IPS DF 6.9 (cell line): ENCODE results near the gene TCEAL8.
"Not testable (repeated sequence)": the region's sequence is repeated elsewhere in the genome, so short reads cannot be mapped to it uniquely, and the experiment has no call there.

ENCODE experiments used
- DNase-seq: peaks from one replicate; pipeline ENCODE4 v3.0.0-alpha.2; 2013; ENCODE audit warnings: low read depth, low spot score
- H3K27ac ChIP-seq: one replicate; pipeline ENCODE4 v1.5.1; 2013; ENCODE audit warnings: low read length, control low read depth
- H3K27me3 ChIP-seq: 2 replicates; pipeline ENCODE4 v1.6.1; 2013; ENCODE audit warnings: mild to moderate bottlenecking, low read length; ENCODE audit not compliant: control insufficient read depth, insufficient read depth
- H3K36me3 ChIP-seq: 2 replicates; pipeline ENCODE4 v1.6.1; 2013; ENCODE audit warnings: low read length; ENCODE audit not compliant: control insufficient read depth, insufficient read depth
- H3K4me1 ChIP-seq: 2 replicates; pipeline ENCODE4 v1.6.1; 2013; ENCODE audit warnings: low read length; ENCODE audit not compliant: control insufficient read depth, insufficient read depth
- H3K4me3 ChIP-seq: 2 replicates; pipeline ENCODE4 v1.5.1; 2013; ENCODE audit warnings: mild to moderate bottlenecking, low read length
- H3K9me3 ChIP-seq: 2 replicates; pipeline ENCODE4 v1.6.1; 2013; ENCODE audit warnings: low read length, inconsistent platforms; ENCODE audit not compliant: control insufficient read depth, insufficient read depth
- WGBS: extraction: QIAGEN DNeasy Blood & Tissue Kit; methylation state at CpG from one replicate; pipeline ENCODE4 v1.1.7; 2013; ENCODE audit warnings: mixed read lengths, missing lambda C conversion rate; ENCODE audit not compliant: insufficient read length, insufficient coverage; 5-methylcytosine and 5-hydroxymethylcytosine counted together

TCEAL8 gene

DNA sequence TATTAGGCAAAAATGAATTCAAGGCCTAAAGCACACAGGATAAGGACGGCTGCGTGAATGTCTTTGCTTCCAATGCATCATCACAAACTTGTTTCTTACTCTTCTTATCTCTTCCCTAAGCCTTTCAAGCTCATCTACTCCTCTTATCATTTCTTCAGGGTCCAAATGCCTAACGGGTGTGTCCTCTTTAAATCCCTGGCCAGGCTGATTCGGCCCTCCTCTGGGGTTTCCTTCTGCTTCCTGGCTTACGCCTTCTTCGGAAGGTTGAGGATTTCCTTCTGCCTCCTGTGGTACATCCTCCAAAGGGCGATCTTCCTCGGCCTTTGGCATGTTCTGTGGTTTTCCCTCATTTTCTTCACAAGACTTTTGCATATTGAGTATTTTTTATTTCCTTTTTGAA is 1.3 kb downstream of the TCEAL8 start:
- no peak for DNase-seq
- peaks cover 5% of the 10 kb centered on the region; the same call in 1 of the 2 replicates for H3K36me3 ChIP-seq
- peak overlapping the region; percentile 85; the same call in 1 of the 2 replicates for H3K4me3 ChIP-seq
- H3K27ac ChIP-seq: no peak overlapping the region
- H3K4me1 ChIP-seq: no peaks in the 10 kb centered on the region; the same call in 1 of the 2 replicates
- H3K27me3 ChIP-seq: no peaks in the 10 kb centered on the region
- WGBS: no CpG with 5 or more reads among the region's 8 CpGs
- no peaks in the 10 kb centered on the region for H3K9me3 ChIP-seq

DNA sequence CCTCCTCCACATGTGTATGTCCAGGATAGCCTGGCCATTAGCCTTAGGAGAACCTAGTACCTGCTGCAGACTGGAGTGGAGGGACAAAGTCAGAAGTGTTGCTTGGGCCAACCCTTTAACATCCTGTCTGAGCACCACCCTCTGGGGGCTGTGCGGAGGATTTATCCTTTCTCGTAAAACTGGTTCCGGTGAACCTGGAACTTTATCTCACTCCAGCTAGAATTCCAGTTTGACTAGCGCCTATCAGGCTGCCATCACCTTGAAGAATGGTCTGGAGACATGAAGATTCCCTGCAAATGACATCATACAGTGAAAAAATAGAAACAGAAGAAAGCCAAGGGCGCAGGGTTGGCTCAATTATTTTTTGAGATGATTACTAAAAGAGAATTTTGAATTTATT is 4.0 kb downstream of the TCEAL8 start:
- Histone ChIP-seq H3K27ac (no peak overlapping the region), H3K9me3 (no peaks in the 10 kb centered on the region), H3K4me3 (no peak overlapping the region), H3K36me3 (peaks cover 5% of the 10 kb centered on the region; the same call in 1 of the 2 replicates), H3K4me1 (no peaks in the 10 kb centered on the region; the same call in 1 of the 2 replicates), H3K27me3 (no peaks in the 10 kb centered on the region)
- WGBS: no CpG with 5 or more reads among the region's 5 CpGs
- no peak for DNase-seq

DNA sequence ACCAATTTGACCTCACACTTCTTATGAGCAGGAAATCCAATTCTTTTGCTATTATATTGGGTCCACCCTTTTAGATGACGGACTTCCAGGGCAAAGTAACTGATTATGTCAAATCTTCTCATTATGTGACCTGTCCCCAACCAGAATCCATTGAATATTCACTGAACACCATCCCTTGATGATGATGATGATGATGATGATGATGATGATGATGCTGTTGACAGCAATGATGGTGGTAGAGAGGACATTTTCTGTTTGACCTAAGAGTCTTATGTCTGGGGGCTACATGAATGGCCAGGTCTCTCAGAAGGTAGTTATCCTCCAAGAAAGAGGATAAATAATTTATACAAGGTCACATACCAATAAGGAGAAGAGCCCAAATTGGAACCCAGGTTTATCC is 5.2 kb downstream of the TCEAL8 start:
- Histone ChIP-seq H3K9me3 (no peaks in the 10 kb centered on the region), H3K27ac (no peak overlapping the region), H3K27me3 (no peaks in the 10 kb centered on the region), H3K36me3 (peaks cover 5% of the 10 kb centered on the region; the same call in 1 of the 2 replicates), H3K4me1 (no peaks in the 10 kb centered on the region; the same call in 1 of the 2 replicates), H3K4me3 (no peak overlapping the region)
- DNase-seq: no peak
- WGBS: no CpG with 5 or more reads among the region's 1 CpG

DNA sequence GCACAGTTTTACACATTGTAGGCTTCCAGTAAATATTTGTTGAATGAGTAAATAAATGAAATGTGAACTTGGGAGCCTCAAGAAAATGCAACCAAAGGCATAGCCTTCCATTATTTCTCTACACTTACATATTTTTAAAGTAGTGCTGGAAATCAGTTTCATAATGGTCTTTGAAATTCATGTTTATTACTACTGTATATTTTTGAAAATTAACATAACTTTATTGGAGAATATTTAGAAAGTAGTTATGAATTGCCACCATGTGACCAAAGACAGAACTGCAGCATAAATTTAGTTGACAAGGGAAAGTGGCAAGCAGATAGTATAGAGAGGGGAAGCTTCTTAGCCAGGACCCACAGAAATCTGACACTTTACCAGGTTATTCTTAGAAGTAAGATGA is 6.4 kb downstream of the TCEAL8 start:
- Histone ChIP-seq H3K9me3 (no peaks in the 10 kb centered on the region), H3K27ac (no peak overlapping the region), H3K4me3 (no peak overlapping the region), H3K36me3 (peaks cover 5% of the 10 kb centered on the region; the same call in 1 of the 2 replicates), H3K4me1 (no peaks in the 10 kb centered on the region; the same call in 1 of the 2 replicates), H3K27me3 (no peaks in the 10 kb centered on the region)
- DNase-seq: no peak

DNA sequence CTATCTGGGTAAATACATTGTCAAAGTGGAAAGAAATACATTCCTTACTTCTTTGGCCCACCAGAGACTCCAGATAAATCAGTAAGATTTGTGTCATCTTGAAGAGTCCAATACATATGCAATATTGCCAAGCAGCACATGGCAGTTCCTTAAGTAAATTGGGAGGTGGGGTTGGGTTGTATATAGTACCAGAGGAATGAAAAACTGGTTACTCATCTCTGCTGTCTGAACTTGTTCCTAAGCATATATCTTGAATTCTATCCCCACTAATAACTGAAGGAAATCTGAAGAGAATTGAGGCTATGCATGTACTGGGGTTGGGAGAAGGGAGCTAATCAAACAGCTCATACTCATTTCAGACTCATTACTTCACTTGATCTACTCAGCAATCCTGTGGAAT is 14.8 kb downstream of the TCEAL8 start:
- H3K4me1 ChIP-seq: no peaks in the 10 kb centered on the region
- H3K9me3 ChIP-seq: no peaks in the 10 kb centered on the region
- DNase-seq: no peak
- no peaks in the 10 kb centered on the region for H3K36me3 ChIP-seq
- no peaks in the 10 kb centered on the region for H3K27me3 ChIP-seq
- H3K27ac ChIP-seq: no peak overlapping the region
- H3K4me3 ChIP-seq: no peak overlapping the region

DNA sequence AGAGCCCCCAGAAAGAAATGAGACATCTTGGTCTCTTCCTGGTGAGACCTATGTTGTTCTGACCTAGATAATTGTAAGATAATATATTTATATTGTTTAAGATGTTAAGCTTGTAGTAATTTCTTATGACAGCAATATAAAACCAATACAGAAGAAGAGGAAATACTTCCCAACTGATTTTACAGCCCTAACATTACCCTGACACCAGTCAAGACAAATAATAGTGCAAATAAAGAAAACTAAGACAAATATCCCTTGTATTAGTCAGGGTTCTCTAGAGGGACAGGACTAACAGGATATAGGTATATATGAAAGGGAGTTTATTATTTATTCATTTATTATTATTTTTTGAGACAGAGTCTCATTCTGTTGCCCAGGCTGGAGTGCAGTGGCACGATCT is 18.7 kb downstream of the TCEAL8 start:
- H3K9me3 ChIP-seq: no peaks in the 10 kb centered on the region
- H3K36me3 ChIP-seq: no peaks in the 10 kb centered on the region
- H3K4me3 ChIP-seq: no peak overlapping the region
- no peaks in the 10 kb centered on the region for H3K4me1 ChIP-seq
- WGBS: no CpG with 5 or more reads among the region's 1 CpG
- H3K27ac ChIP-seq: no peak overlapping the region
- no peak for DNase-seq
- no peaks in the 10 kb centered on the region for H3K27me3 ChIP-seq

DNA sequence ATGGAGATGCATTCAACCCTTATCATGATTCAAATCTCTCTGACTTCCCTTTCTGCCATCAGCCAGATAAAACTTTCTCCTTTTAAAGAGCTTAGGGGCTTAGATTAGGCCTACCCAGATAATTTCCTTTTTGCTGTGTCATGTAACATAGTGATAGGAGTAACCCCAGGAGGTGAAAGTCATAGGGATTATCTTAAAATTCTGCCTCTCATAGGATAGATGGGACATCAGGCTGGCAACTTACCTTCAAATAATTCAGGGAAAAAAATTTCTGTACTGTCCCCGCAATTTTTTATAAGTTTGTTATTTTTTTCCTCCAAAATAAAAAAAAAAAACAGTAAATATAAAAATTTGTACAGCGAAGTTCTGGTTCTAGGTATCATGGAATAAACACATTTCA is 19.3 kb downstream of the TCEAL8 start:
- no CpG with 5 or more reads among the region's 2 CpGs for WGBS
- DNase-seq, H3K36me3 ChIP-seq, H3K27ac ChIP-seq, H3K27me3 ChIP-seq, H3K4me3 ChIP-seq, H3K9me3 ChIP-seq, H3K4me1 ChIP-seq: not testable (repeated sequence)

DNA sequence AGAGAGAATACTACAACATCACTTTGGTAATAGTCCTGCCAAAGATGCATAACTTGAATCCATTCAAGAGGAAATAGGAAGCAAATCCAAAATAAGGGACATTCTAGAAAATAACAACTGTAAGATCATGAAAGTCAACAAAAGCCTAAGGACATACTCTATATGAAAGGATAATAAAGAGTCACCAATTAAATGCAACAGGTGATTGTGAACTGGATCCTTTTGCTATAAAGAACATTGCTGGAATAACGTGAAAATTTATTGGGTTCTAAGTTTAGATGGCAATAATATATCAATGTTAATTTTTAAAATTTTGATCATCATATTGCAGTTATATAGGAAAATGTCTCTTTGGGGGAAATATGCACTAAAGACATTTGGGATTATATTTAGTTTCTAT is 20.1 kb downstream of the TCEAL8 start:
- Histone ChIP-seq H3K9me3 (no peaks in the 10 kb centered on the region), H3K4me1 (no peaks in the 10 kb centered on the region), H3K36me3 (no peaks in the 10 kb centered on the region), H3K4me3 (no peak overlapping the region), H3K27ac (no peak overlapping the region), H3K27me3 (no peaks in the 10 kb centered on the region)
- no peak for DNase-seq
- no CpG with 5 or more reads among the region's 1 CpG for WGBS

DNA sequence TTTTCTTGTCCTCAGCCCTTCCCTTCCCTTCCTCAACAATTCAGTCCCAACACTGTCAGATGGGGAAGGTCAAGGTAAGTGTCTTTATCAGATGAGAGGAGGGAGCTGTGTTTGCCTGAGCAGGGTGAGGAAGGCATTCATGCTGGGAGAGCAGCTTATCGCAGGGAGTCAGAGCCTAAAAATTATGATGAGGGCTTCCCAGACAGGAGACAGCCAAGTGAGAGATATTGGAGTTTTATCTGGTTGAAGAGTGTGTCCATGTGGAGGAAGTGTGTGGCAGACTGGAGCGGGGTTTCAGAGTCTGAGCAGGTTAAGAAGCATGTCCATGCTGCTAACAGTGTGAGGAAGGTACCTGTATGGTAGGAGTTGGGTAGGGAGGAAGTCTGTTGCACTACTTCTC is 21.7 kb downstream of the TCEAL8 start:
- no peak for DNase-seq
- no peak overlapping the region for H3K27ac ChIP-seq
- H3K27me3 ChIP-seq: no peaks in the 10 kb centered on the region
- WGBS: no CpG with 5 or more reads among the region's 2 CpGs
- no peaks in the 10 kb centered on the region for H3K36me3 ChIP-seq
- no peaks in the 10 kb centered on the region for H3K4me1 ChIP-seq
- no peaks in the 10 kb centered on the region for H3K9me3 ChIP-seq
- no peak overlapping the region for H3K4me3 ChIP-seq

DNA sequence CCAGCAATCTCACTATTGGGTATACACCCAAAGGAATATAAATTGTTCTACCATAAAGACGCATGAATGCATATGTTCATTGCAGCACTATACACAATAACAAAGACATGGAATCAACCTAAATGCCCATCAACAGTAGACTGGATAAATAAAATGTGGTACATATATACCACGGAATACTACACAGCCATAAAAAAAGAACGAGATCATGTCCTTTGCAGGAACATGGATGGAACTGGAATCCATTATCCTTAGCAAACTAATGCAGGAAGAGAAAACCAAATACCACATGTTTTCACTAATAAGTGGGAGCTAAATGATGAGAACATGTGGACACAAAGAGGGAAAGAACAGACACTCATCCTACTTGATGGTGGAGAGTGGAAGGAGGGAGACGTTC is 29.0 kb downstream of the TCEAL8 start:
- not testable (repeated sequence) for DNase-seq, H3K27me3 ChIP-seq, H3K27ac ChIP-seq, H3K4me1 ChIP-seq, H3K9me3 ChIP-seq, H3K4me3 ChIP-seq, H3K36me3 ChIP-seq
- WGBS: no CpG with 5 or more reads among the region's 4 CpGs

DNA sequence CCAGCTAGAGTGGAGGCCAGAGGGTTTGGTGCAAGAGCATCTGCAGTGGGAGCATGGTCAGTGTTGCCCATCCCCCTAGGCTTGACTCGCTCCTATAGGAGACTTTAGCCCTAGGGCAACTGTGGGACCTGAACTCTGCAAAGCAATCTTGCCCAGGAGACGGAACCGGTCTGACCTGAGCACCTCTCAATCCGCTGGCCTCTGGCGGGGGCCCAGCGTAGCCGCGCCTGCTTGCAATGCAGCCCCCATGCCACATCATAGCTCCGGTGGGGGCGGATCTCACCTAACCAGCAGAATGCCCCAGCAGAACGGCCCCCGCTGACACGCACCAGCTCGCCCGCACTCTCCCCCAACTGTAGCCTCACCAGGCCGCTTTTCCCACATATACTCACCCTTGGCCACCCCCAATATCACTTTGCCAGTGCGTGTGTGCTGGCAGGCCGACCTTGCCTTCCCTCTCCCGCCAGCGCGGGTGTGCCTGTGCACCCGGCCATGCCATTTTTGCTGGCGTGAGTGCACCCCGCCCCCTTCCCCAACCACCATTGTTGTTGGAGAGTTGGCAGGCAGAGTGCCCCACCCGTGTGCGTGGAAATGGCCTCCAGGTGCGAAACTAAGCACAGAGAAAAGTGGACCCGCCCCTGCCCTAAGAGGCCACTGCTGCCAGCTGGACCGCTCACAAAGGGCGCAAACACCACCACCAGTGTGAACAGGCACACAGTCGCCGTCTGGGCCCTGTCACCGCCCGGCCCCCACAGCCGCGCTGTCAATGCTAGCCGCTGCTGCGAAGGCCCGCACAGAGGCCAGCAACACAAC is 34.2 kb downstream of the TCEAL8 start:
- H3K4me1 ChIP-seq: no peaks in the 10 kb centered on the region
- H3K27ac ChIP-seq: no peak overlapping the region
- H3K9me3 ChIP-seq: no peaks in the 10 kb centered on the region
- no peaks in the 10 kb centered on the region for H3K27me3 ChIP-seq
- no peak for DNase-seq
- WGBS: no CpG with 5 or more reads among the region's 39 CpGs
- H3K4me3 ChIP-seq: no peak overlapping the region
- no peaks in the 10 kb centered on the region for H3K36me3 ChIP-seq
